ENCODE data around the gene GABRG2.

GRCh38 chr5:162091336-162091735 is 23.8 kb downstream of the GABRG2 start:
- TF ChIP-seq CBX5 (CRISPR knock-in tag; IDR thresholded peaks at IDR 0.05; ENCODE audit: borderline replicate concordance) (no peak), ARNTL (CRISPR knock-in tag; IDR thresholded peaks at IDR 0.05) (no peak), ZNF431 (CRISPR knock-in tag; IDR thresholded peaks at IDR 0.05; ENCODE audit: borderline replicate concordance, low read depth) (no peak), PATZ1 (CRISPR knock-in tag; IDR thresholded peaks at IDR 0.05) (no peak), WIZ (CRISPR knock-in tag; IDR thresholded peaks at IDR 0.05) (no peak), RFX5 (IDR thresholded peaks at IDR 0.05; ENCODE audit: low read depth, low read length) (no peak), SP1 (IDR thresholded peaks at IDR 0.05) (no peak), SP1 (CRISPR knock-in tag; IDR thresholded peaks at IDR 0.05) (no peak), HDAC2 (CRISPR knock-in tag; IDR thresholded peaks at IDR 0.05) (no peak), ATF2 (CRISPR knock-in tag; IDR thresholded peaks at IDR 0.05) (no peak), RAD21 (CRISPR knock-in tag; IDR thresholded peaks at IDR 0.05) (no peak), ZNF7 (CRISPR knock-in tag; IDR thresholded peaks at IDR 0.05) (no peak), KDM3A (CRISPR knock-in tag; IDR thresholded peaks at IDR 0.05; ENCODE audit: low read depth) (no peak), ZNF558 (CRISPR knock-in tag; IDR thresholded peaks at IDR 0.05; ENCODE audit: borderline replicate concordance) (no peak)

All from HepG2 (cell line).